Cardiac fibroblast (primary cell): ENCODE data around the gene LRRC28.

Experiments
- DNase-seq, 2 donors: peaks; one replicate each; pipeline versions ENCODE4 v3.0.0 to v3.0.0-alpha.2; 2010; ENCODE audit warnings: low read depth in 2 of 2
- H3K4me3 ChIP-seq, 2 donors: replicated peaks in 1 of 2; 1 replicate in 1 of 2; 2 replicates in 1 of 2; pipeline ENCODE4 v1.5.1; 2011; ENCODE audit warnings: low read depth in 2 of 2, low read length in 2 of 2, mild to moderate bottlenecking in 2 of 2, moderate library complexity in 1 of 2
- TF ChIP-seq, protein P1 (sequence below): IDR thresholded peaks from one replicate; pipeline ENCODE4 v1.5.1; 2011; ENCODE audit warnings: low read depth, mild to moderate bottlenecking, low read length, inconsistent platforms

The LRRC28 gene

DNA sequence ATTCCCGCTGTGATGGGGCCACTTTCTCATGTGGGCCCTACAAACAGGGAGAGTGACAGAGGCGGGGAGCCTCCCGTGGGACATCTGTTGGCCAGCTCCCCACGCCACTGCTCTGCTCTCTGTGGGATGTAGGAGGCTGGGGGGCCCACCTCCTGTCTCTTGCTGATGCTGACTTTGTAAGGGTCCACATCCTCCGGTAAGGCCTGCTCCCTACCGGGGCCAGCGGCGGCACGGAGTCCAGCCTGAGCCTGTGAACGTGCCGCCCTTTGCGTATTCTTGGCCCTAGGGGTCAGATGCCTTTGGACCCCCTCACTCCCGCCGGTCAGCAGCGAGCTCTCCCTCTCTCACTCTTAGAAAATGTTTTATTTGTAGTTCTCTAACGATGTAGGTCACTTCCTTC lies 153.2 kb downstream of the LRRC28 start:
- TF ChIP-seq, protein P1, sequence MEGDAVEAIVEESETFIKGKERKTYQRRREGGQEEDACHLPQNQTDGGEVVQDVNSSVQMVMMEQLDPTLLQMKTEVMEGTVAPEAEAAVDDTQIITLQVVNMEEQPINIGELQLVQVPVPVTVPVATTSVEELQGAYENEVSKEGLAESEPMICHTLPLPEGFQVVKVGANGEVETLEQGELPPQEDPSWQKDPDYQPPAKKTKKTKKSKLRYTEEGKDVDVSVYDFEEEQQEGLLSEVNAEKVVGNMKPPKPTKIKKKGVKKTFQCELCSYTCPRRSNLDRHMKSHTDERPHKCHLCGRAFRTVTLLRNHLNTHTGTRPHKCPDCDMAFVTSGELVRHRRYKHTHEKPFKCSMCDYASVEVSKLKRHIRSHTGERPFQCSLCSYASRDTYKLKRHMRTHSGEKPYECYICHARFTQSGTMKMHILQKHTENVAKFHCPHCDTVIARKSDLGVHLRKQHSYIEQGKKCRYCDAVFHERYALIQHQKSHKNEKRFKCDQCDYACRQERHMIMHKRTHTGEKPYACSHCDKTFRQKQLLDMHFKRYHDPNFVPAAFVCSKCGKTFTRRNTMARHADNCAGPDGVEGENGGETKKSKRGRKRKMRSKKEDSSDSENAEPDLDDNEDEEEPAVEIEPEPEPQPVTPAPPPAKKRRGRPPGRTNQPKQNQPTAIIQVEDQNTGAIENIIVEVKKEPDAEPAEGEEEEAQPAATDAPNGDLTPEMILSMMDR, result no peak
- no peak overlapping the region for H3K4me3 ChIP-seq
- no peak for DNase-seq

GRCh38 chr15:99406120-99406519 lies 154.8 kb downstream of the LRRC28 start:
- no peak overlapping the region for H3K4me3 ChIP-seq
- TF ChIP-seq, protein P1, result no peak
- no peak for DNase-seq

DNA sequence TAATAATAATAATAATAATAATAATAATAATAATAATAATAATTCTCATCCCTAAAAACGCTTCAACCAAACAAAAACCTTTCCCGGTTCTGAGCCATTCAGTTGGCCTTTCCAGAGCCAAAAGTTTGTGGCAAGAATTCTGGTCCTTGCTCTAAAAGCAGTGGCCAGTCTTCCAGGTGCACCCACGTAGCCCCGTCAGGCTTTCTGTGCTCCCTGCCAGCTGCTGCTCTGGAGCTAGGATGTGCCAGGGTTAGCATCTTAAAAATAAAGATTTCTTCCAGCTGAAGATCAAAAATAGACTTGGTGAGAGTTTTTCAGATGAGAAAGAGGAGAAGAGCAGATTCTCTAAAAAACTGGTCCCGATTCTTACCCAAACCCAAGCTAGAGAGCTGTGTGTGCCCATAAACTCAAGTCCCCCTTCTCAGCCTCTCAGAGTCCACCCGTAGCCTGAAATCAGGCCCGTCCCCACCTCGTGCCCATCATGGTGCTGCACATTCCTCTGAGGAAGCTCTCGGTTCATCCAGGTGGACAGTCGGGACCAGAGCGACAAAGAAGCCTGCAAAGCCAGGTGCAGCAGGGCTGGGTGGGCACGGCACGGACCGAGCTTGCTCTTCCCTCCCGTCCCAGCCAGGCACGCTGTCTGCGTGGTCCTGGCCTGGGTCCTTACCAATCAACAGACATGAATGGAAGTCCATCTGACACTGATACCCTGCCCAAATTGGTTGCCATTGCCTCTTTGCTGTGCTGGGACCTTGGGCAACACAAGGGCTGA lies 155.6 kb downstream of the LRRC28 start:
- no peak for DNase-seq
- TF ChIP-seq, protein P1, result no peak
- no peak overlapping the region for H3K4me3 ChIP-seq

GRCh38 chr15:99407716-99408115 lies 156.4 kb downstream of the LRRC28 start:
- no peak overlapping the region for H3K4me3 ChIP-seq
- DNase-seq, result no peak
- TF ChIP-seq, protein P1, result no peak

DNA sequence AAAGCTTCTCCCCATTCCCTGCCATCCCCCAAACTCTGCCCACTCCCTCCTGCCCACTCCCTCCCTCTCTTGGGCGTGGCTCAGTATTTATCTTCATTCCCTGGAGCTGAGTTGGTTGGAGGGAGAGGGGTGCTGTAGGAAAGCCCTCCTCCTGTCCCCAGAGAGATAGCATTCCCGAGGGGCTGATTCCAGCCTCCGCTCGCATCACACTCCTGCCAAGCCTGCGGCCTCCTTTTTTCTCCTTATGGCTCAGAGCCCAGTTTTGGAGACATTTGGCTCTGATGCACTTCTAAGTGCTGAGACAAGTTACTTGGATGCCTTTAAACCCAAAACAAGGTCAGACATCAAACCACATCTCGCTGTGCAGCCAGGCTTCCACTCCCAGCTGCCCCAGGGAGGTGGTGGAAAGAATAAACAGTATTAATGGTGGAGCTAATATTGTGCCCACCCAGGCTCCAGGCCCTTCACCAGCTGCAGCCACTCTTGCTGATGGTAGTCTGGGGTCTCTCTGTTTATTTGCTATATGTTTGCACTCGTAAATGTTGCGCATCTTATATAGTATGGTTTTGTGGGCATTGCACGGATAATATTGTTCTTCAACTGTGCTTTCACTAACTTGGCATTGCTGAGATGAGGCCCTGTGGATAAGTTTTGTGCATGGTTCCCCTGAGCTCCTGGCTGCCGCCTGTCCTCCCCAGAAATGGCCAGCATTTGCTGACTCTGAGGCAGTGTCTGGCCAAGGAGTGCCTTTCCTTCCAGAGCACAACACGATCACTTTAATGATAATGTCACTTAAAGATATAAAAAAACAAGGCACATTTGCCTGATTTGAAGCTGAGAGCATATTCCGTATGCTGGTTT lies 157.2 kb downstream of the LRRC28 start:
- no peak overlapping the region for H3K4me3 ChIP-seq
- DNase-seq, result peak; percentile 89 to 93
- TF ChIP-seq, protein P1, result no peak

DNA sequence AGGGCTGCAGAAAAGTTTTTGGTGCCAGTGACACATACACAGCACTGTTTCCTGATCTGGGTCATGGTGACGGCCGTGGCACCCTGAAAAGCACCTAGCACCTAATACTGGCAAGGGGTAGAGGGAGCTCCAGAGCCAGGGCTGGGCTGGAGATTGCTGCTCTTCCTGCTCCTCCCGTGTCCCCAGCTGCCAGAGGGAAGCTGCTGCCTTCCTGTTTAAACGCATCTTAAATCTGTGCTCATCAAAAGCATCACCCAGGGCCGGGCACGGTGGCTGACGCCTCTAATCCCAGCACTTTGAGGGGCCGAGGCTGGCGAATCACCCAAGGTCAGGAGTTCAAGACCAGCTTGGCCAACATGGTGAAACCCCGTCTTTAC lies 157.8 kb downstream of the LRRC28 start:
- TF ChIP-seq, protein P1, result peak; percentile 86
- no peak overlapping the region for H3K4me3 ChIP-seq
- DNase-seq, result peak; percentile 70 to 75
